ENCODE data around the gene ESRRB.

Gene ESRRB

GRCh38 chr14:76551116-76551515, 175.2 kb downstream of the ESRRB start:
- H3K4me3 ChIP-seq (ENCODE audit: low read depth, low read length) = no peak overlapping the region
- no peak for DNase-seq (ENCODE audit: low read depth)
- TF ChIP-seq CTCF (IDR thresholded peaks at IDR 0.05; ENCODE audit: insufficient read depth, low read depth, low read length, missing control alignments) = no peak
